Metanephros (tissue), 2 donors: ENCODE results near the gene TOMM20L. TPM values are rescaled to one million over a fixed set of nuclear protein-coding genes. Genes with fewer than 3 reads are reported as not detected.

Experiments
- small RNA-seq: library from RNA; depleted of rRNA; stranded (forward); fragments of <200 nt; gene quantifications from one replicate; pipeline ENCODE3, GENCODE V24; 2014; ENCODE audit warnings: low replicate concordance
- total RNA-seq: library from RNA; depleted of rRNA; stranded (reverse); fragments of >200 nt; gene quantifications from one replicate; pipeline ENCODE4 v1.2.3, GENCODE V29; 2014

TOMM20L gene
- total RNA-seq = not detected

GRCh38 chr14:58395812-58396788, at the start of gene TOMM20L:
Gene TOMM20L, plus strand, starts transcription at chr14:58395930. Its CDS starts 28 bp downstream, at chr14:58395958.

GRCh38 chr14:58427281-58428117, 31.8 kb downstream of the TOMM20L start, which contains the start of the genes KIAA0586 and TIMM9:
Gene KIAA0586, plus strand, starts transcription at chr14:58427719. Its CDS starts 546 bp downstream, at chr14:58428265.
Gene TIMM9, minus strand, starts transcription at chr14:58427531. Its CDS starts 15,586 bp downstream, at chr14:58411945.

Small RNA genes within 50 kb of the gene (small RNA-seq; reads per million reads assigned to genes)
- not detected for gene RF00019

Other genes with a start within 250 kb of the TOMM20L start
- 38.0 TPM for gene ARMH4, start 243.7 kb upstream of the TOMM20L start, total RNA-seq
- gene ACTR10, start 195.8 kb upstream of the TOMM20L start, total RNA-seq = 46.0 TPM
- gene PSMA3, start 151.1 kb upstream of the TOMM20L start, total RNA-seq = 46.1 TPM
- gene ARID4A, start 97.4 kb upstream of the TOMM20L start, total RNA-seq = 21.1 TPM
- gene TIMM9, start 31.6 kb downstream of the TOMM20L start, total RNA-seq = 24.3 TPM
- gene KIAA0586, start 31.8 kb downstream of the TOMM20L start, total RNA-seq = 21.2 TPM
- gene DACT1, start 242.0 kb downstream of the TOMM20L start, total RNA-seq = 38.0 TPM